ENCODE measurements around the gene HACD1.
"Not testable (repeated sequence)": the region's sequence is repeated elsewhere in the genome, so short reads cannot be mapped to it uniquely, and the experiment has no call there.

The HACD1 gene

GRCh38 chr10:17588420-17588819, 28.8 kb downstream of the HACD1 start:
- no peak for TF ChIP-seq CTCF (IDR thresholded peaks at IDR 0.05; ENCODE audit: insufficient read depth, low read length, poor library complexity, severe bottlenecking)
- no peak overlapping the region for H3K4me3 ChIP-seq (replicated peaks; ENCODE audit: low read depth, low read length)
- no peaks in the 10 kb centered on the region for H3K27me3 ChIP-seq (replicated peaks; ENCODE audit: control insufficient read depth, insufficient read depth, low read length)
- DNase-seq (ENCODE audit: extremely low read depth, insufficient read length): no peak
- H3K36me3 ChIP-seq (ENCODE audit: control insufficient read depth, insufficient read depth, low read length): no peaks in the 10 kb centered on the region

- H3K36me3 ChIP-seq (ENCODE audit: control insufficient read depth, insufficient read depth, low read length); DNase-seq (ENCODE audit: extremely low read depth, insufficient read length); H3K4me3 ChIP-seq (replicated peaks; ENCODE audit: low read depth, low read length); H3K27me3 ChIP-seq (replicated peaks; ENCODE audit: control insufficient read depth, insufficient read depth, low read length): not testable (repeated sequence)
Measured at GRCh38 chr10:17587321-17587720, 29.9 kb downstream of the HACD1 start.

GRCh38 chr10:17586821-17587234, 30.3 kb downstream of the HACD1 start:
- no peak overlapping the region for H3K4me3 ChIP-seq (replicated peaks; ENCODE audit: low read depth, low read length)
- no peaks in the 10 kb centered on the region for H3K36me3 ChIP-seq (ENCODE audit: control insufficient read depth, insufficient read depth, low read length)
- no peak for TF ChIP-seq CTCF (IDR thresholded peaks at IDR 0.05; ENCODE audit: insufficient read depth, low read length, poor library complexity, severe bottlenecking)
- DNase-seq (ENCODE audit: extremely low read depth, insufficient read length): no peak
- H3K27me3 ChIP-seq (replicated peaks; ENCODE audit: control insufficient read depth, insufficient read depth, low read length): no peaks in the 10 kb centered on the region

- Histone ChIP-seq H3K4me3 (replicated peaks; ENCODE audit: low read depth, low read length) (no peak overlapping the region), H3K27me3 (replicated peaks; ENCODE audit: control insufficient read depth, insufficient read depth, low read length) (no peaks in the 10 kb centered on the region), H3K36me3 (ENCODE audit: control insufficient read depth, insufficient read depth, low read length) (no peaks in the 10 kb centered on the region)
- DNase-seq (ENCODE audit: extremely low read depth, insufficient read length): no peak
- TF ChIP-seq CTCF (IDR thresholded peaks at IDR 0.05; ENCODE audit: insufficient read depth, low read length, poor library complexity, severe bottlenecking): no peak
Measured at GRCh38 chr10:17585016-17585415, 32.2 kb downstream of the HACD1 start.

- H3K27me3 ChIP-seq (replicated peaks; ENCODE audit: control insufficient read depth, insufficient read depth, low read length): no peaks in the 10 kb centered on the region
- no peaks in the 10 kb centered on the region for H3K36me3 ChIP-seq (ENCODE audit: control insufficient read depth, insufficient read depth, low read length)
- H3K4me3 ChIP-seq (replicated peaks; ENCODE audit: low read depth, low read length): no peak overlapping the region
- no peak for TF ChIP-seq CTCF (IDR thresholded peaks at IDR 0.05; ENCODE audit: insufficient read depth, low read length, poor library complexity, severe bottlenecking)
- DNase-seq (ENCODE audit: extremely low read depth, insufficient read length): no peak
Measured at GRCh38 chr10:17580885-17581284, 36.3 kb downstream of the HACD1 start.

- H3K27me3 ChIP-seq (replicated peaks; ENCODE audit: control insufficient read depth, insufficient read depth, low read length): no peaks in the 10 kb centered on the region
- no peaks in the 10 kb centered on the region for H3K36me3 ChIP-seq (ENCODE audit: control insufficient read depth, insufficient read depth, low read length)
- no peak for DNase-seq (ENCODE audit: extremely low read depth, insufficient read length)
- no peak overlapping the region for H3K4me3 ChIP-seq (replicated peaks; ENCODE audit: low read depth, low read length)
- no peak for TF ChIP-seq CTCF (IDR thresholded peaks at IDR 0.05; ENCODE audit: insufficient read depth, low read length, poor library complexity, severe bottlenecking)
Measured at GRCh38 chr10:17578603-17579002, 38.6 kb downstream of the HACD1 start.
